ENCODE measurements around the gene WNK1. TPM values are rescaled to one million over a fixed set of nuclear protein-coding genes. Genes with fewer than 3 reads are reported as not detected.
"Not testable (repeated sequence)": the region's sequence is repeated elsewhere in the genome, so short reads cannot be mapped to it uniquely, and the experiment has no call there.

The WNK1 gene
- total RNA-seq, 1 experiment from 2014 or later = 83.3 TPM

DNA sequence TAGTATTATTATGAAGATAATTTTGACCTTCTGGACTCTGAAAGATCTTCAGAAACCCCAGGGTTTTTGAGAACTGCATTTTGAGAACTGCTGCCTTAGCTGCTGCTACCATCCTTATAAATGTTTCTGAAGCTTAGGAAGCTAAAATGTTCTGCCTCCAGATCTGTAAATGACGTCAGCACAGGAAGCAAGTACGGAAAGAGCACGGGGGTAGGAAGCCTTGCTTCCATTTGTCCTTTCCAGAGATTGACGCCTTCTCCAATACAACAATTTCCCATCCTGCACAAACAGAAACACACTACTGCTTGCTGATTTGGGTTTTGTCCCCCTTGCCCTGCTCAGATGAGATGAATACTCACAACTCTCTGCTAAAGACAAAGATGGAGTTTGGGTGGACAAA is 179.2 kb downstream of the WNK1 start:
- DNase-seq = no peak
- Histone ChIP-seq H3K27ac (no peak overlapping the region), H3K27me3 (no peaks in the 10 kb centered on the region), H3K4me3 (no peak overlapping the region), H3K4me1 (no peaks in the 10 kb centered on the region), H3K36me3 (peaks cover 27% of the 10 kb centered on the region), H3K9me3 (replicated peaks) (no peaks in the 10 kb centered on the region)

DNA sequence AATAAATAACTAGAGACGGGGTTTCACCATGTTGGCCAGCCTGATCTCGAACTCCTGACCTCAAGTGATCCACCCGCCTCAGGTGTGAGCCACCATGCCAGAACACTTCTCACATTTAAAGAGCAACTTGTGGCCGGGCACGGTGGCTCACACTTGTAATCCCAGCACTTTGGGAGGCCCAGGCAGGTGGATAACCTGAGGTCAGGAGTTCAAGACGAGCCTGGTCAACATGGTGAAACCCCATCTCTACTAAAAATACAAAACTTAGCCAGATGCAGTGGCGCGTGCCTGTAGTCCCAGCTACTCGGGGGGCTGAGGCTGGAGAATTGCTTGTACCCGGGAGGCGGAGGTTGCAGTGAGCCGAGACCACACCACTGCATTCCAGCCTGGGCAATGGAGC is 183.5 kb downstream of the WNK1 start:
- DNase-seq; H3K4me3 ChIP-seq; H3K27me3 ChIP-seq; H3K9me3 ChIP-seq (replicated peaks); H3K27ac ChIP-seq; H3K4me1 ChIP-seq: not testable (repeated sequence)
- peaks cover 12% of the 10 kb centered on the region for H3K36me3 ChIP-seq

DNA sequence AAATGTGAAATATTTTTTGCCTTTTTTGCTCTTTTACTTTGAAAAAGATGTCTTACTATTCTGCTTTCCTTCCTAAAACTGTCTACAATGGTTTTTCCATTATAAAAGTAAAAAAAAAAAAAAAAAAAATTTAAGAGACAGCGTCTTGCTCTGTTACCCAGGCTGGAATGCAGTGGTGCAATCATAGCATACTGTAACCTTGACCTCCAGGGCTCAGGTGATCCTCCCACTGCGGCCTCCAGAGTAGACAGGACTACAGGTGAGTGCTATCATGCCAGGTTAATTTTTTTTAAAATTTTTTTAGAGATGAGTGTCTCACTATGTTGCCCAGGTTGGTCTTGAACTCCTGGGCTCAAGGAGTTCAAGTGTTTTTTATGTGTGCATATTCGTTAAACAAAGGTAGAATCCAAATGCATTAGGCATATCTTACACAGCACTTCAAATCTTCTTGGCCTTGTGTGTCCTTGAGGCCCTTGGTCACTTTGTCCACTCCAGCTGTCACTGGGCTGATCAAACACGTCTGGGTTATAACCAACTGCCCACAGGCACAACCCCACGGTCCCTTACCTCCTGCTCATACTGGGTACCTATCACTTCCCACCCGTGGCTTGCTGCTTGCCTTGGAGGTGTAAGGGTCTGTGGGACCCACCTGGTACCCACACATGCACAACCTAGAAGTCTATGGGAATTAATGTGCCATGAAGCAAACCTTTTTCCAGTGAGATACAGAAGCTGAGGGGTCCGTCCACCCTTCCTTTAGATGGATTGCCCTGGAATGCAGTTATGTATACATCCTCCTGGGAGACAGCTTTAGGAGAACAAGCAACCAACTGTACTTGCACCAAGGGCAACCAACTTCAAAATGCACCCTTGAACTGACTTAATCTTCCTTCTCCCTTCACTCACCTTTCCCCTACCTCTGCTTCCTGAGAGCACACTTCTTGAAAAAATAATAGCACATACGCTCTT is 184.3 kb downstream of the WNK1 start:
- H3K27ac ChIP-seq = no peak overlapping the region
- H3K36me3 ChIP-seq = peaks cover 11% of the 10 kb centered on the region; the same call in 1 of the 2 replicates
- DNase-seq = no peak
- H3K4me1 ChIP-seq = no peaks in the 10 kb centered on the region
- no peaks in the 10 kb centered on the region for H3K9me3 ChIP-seq (replicated peaks)
- no peak overlapping the region for H3K4me3 ChIP-seq
- H3K27me3 ChIP-seq = no peaks in the 10 kb centered on the region

DNA sequence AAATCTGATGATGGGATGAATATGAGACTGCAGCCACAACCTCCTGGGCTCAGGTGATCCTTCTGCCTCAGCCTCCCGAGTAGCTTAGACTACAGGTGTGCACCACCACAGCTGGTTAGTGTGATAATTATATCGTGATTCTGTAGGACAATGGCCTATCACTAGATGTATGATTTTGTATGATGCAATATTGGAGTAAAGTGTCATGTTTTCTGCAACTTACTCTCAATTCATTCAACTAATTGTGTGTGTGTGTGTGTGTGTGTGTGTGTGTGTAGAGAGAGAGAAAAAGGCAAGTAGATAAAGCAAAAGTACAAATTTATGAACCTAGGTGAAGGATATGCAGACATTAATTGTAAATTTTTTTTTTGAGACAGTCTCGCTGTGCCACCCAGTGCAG is 186.4 kb downstream of the WNK1 start:
- H3K27me3 ChIP-seq = no peaks in the 10 kb centered on the region
- H3K36me3 ChIP-seq = peaks cover 17% of the 10 kb centered on the region
- peaks cover 11% of the 10 kb centered on the region for H3K4me1 ChIP-seq
- no peak for DNase-seq
- no peak overlapping the region for H3K4me3 ChIP-seq
- no peak overlapping the region for H3K27ac ChIP-seq
- no peaks in the 10 kb centered on the region for H3K9me3 ChIP-seq (replicated peaks)

DNA sequence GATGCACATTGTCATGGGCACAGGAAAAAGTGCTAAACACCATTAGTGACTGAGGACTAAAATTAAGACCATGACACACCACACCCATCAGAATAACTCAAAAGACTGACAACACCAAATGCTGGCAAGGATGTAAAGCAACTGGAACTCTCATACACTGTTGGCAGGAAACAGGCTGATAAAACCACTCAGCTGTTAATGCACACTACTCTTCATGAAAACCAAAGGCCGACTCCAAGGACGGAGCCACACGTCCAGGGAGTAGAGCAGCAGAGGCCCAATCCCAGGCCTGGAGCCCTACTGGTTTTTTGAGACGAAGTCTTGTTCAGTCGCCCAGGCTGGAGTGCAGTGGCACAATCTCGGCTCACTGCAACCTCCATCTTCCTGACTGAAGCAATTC is 190.7 kb downstream of the WNK1 start:
- peak; percentile 87 to 96 for DNase-seq
- H3K4me1 ChIP-seq = peaks cover 12% of the 10 kb centered on the region
- H3K36me3 ChIP-seq = peaks cover 14% of the 10 kb centered on the region
- no peaks in the 10 kb centered on the region for H3K27me3 ChIP-seq
- no peak overlapping the region for H3K4me3 ChIP-seq
- peak overlapping the region; percentile 84 for H3K27ac ChIP-seq
- H3K9me3 ChIP-seq (replicated peaks) = no peaks in the 10 kb centered on the region

DNA sequence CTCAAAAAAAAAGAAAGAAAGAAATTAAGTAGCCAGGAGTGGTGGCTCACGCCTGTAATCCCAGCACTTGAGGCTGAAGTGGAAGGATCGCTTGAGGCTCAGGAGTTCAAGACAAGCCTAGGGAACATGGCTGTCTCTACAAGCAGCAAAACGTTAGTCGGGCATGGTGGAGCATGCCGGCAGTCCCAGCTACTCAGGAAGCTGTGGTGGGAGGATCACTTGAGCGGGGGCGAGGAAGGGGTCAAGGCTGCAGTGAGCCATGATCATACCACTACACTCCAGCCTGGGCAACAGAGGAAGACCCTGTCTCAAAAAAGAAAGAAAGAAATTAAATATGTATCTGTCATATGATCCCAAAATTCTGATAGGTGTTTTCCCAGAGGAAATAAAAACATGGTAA is 191.8 kb downstream of the WNK1 start:
- Histone ChIP-seq H3K27me3 (no peaks in the 10 kb centered on the region), H3K4me3 (no peak overlapping the region), H3K4me1 (peaks cover 12% of the 10 kb centered on the region), H3K9me3 (replicated peaks) (no peaks in the 10 kb centered on the region), H3K36me3 (peaks cover 13% of the 10 kb centered on the region), H3K27ac (peak overlapping the region; percentile 84; the same call in 1 of the 2 replicates)
- no peak for DNase-seq

DNA sequence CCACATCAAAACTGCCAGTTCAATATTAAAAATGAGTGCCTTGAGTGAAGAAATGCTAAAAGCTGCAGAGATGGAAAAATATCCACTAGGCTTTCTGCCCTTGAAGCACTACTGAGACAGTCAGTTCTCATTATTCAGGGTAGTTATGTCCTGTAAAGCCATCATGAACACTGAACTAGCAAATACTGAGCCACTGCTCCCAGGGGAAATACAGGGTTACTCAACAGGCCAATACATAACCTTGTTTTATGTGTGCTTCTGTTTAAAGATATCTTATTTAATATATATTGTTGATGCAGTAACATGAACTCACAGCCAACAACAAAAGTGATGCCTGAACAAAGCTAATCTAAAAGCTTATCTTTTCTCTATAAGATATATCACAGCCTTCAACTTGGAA is 193.8 kb downstream of the WNK1 start:
- no peaks in the 10 kb centered on the region for H3K9me3 ChIP-seq (replicated peaks)
- no peak for DNase-seq
- no peak overlapping the region for H3K4me3 ChIP-seq
- H3K27ac ChIP-seq = no peak overlapping the region
- no peaks in the 10 kb centered on the region for H3K27me3 ChIP-seq
- peaks cover 10% of the 10 kb centered on the region for H3K36me3 ChIP-seq
- H3K4me1 ChIP-seq = peaks cover 12% of the 10 kb centered on the region

DNA sequence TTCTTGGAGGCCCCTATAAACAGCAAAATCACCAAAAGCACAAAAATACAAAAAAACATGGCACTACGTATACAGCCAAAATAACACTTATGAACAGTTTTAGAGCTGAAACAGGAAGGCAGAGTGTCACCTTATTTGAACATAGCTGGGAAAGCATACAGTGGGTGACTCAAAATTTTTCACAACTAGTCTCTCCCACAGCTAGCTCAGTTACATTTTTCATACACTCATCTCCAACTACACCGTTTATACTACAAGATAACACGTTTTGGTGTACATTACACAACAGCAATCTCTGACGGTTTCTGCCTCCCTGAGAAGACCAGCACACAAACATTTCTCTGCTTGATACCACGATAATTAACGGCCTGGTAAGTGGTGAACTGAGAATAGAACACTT is 194.3 kb downstream of the WNK1 start:
- Histone ChIP-seq H3K4me1 (peaks cover 12% of the 10 kb centered on the region), H3K27ac (no peak overlapping the region), H3K4me3 (no peak overlapping the region), H3K27me3 (no peaks in the 10 kb centered on the region), H3K9me3 (replicated peaks) (no peaks in the 10 kb centered on the region), H3K36me3 (peaks cover 7% of the 10 kb centered on the region)
- DNase-seq = no peak

DNA sequence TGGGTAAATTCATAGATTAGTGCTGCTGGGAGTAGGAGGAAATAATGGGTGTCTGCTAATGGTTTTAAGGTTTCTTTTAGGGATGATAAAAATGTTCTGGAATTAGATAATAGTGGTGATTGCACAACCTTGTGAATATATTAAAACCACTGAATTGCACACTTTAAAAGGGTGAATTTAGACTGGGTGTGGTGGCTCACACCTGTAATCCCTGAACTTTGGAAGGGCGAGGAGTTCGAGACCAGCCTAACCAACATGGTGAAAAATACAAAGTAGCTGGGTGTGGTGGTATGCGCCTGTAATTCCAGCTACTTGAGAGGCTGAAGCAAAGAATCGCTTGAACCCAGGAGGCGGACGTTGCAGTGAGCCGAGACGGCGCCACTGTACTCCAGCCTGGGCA is 195.9 kb downstream of the WNK1 start:
- Histone ChIP-seq H3K4me1 (peaks cover 7% of the 10 kb centered on the region), H3K36me3 (no peaks in the 10 kb centered on the region), H3K27me3 (no peaks in the 10 kb centered on the region), H3K27ac (no peak overlapping the region), H3K9me3 (replicated peaks) (no peaks in the 10 kb centered on the region), H3K4me3 (peak overlapping the region; percentile 80)
- DNase-seq = no peak

DNA sequence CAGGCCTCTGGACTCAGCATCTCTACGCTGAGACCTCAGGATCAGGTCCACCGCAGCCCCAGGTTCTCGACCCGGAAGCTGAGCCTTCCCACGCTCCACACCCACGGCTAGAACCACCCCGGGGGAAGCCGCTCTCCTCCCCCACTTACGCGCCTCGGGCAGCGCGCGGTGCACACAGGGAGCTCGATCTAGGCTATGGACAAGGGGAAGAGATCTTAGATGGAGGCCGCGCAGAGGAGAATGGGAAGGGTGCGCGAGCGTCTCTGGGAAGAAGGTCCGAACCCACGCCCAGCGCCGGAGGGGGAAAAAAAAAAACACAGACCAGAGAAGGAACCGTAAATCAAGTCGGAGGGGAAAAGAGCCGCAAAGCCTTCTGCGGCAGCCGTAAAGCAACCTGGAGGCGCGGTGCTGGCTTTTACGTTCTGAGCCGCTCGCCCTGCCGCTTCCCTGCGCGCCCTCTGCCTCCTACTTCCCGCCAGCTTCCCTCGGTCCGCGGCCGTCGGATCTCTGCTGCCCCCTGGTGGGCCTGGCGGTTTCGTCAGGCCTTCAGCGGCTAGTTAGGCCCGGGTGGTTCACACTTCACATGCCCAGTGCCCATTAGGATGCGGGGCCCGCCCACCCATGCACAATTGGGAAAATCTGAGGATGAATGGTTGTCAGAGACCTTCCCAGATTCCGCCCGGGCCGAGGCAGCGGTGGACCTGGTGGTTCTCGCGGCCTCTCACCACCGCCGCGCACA is 197.2 kb downstream of the WNK1 start, which contains the start of gene RAD52:
Gene RAD52, minus strand, starts transcription at position 242 of the 739 bp plus-strand sequence. CDS start 16,636 bp downstream, outside the sequence.
- DNase-seq = peak; percentile 98 to 100
- H3K4me1 ChIP-seq = no peaks in the 10 kb centered on the region
- H3K9me3 ChIP-seq (replicated peaks) = no peaks in the 10 kb centered on the region
- H3K4me3 ChIP-seq = peak within 1 kb of the TSS; percentile 80
- no peaks in the 10 kb centered on the region for H3K36me3 ChIP-seq
- H3K27me3 ChIP-seq = no peaks in the 10 kb centered on the region
- peak within 1 kb of the TSS; percentile 78 for H3K27ac ChIP-seq

DNA sequence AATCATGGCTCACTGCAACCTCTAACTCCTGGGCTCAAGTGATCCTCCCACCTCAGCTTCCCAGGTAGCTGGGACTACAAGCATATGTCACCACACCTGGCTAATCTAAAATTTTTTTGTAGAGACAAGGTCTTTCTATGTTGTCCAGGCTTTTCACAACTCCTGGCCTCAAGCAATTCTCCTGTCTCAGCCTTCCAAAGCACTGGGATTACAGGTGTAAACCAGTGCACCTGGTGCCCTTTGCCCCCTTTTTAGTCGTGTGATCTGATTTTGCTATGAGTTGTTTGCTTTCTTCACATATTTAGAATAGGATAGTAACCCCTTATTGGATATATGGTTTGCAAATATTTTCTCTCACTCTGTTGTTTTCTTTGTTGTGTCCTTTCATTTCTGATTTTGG is 198.8 kb downstream of the WNK1 start:
- H3K9me3 ChIP-seq (replicated peaks) = no peaks in the 10 kb centered on the region
- no peak overlapping the region for H3K27ac ChIP-seq
- no peaks in the 10 kb centered on the region for H3K4me1 ChIP-seq
- H3K4me3 ChIP-seq = no peak overlapping the region
- H3K36me3 ChIP-seq = no peaks in the 10 kb centered on the region
- no peak for DNase-seq
- H3K27me3 ChIP-seq = no peaks in the 10 kb centered on the region

DNA sequence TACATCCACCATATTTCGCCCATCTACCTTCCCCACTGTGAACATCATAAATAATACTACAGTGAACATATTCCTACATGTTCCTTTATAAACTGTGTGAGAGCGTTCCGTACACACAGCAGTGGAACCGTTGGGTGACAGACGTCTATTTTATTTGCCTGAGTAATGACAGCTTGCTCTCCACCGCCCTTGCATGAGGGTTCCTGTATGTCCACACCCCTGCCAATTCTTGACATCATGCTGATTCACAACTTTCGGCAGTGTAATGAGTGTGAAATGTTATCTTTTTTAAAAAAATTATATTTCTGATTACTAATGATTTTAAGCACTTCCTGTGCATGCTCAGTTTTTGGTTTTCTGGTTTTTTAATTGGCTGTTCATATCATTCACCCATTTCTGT is 201.4 kb downstream of the WNK1 start:
- H3K36me3 ChIP-seq = no peaks in the 10 kb centered on the region
- DNase-seq = no peak

DNA sequence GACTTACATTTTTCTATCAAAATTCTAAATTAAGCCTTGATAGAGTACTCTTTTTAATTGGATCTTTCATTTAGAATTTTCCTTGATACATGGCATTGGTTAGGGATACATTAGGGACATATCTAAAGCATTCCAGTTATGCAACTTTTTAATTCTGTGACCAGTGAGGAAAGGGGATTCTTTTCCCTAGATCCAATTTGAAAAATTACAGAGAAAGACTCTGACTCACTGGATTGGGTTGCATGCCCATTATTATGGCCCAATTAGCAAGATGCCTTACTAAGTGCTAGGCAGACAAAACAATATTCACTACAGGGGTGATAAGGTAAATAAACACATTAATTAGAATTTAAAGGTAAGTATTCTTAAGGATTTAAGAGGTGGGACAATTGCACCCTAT is 202.4 kb downstream of the WNK1 start:
- Histone ChIP-seq H3K4me1 (no peaks in the 10 kb centered on the region), H3K27me3 (no peaks in the 10 kb centered on the region), H3K36me3 (no peaks in the 10 kb centered on the region), H3K27ac (no peak overlapping the region), H3K4me3 (no peak overlapping the region), H3K9me3 (replicated peaks) (no peaks in the 10 kb centered on the region)
- no peak for DNase-seq

More for the DNA sequence above, 201.4 kb downstream of the WNK1 start:
- Histone ChIP-seq H3K27me3 (no peaks in the 10 kb centered on the region), H3K27ac (no peak overlapping the region), H3K4me3 (no peak overlapping the region), H3K9me3 (replicated peaks) (no peaks in the 10 kb centered on the region), H3K4me1 (no peaks in the 10 kb centered on the region)

DNA sequence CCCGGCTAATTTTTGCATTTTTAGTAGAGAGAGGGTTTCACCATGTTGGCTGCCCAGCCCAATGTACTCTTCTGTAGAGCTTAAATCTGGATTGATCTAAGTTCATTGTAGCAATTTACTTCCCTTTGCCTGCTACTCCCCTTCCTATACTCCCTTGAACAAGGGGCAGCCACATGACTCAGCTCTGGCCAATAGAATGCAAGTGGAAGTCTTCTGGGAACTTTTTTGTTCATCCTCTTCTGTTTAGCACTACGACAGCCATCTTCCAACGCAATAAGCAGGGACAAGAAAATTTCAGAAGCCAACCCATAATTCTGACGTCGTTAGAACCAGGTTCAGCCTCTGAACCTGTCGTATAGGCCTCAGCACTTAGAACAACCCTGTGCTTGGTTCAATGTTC is 203.6 kb downstream of the WNK1 start:
- no peak for DNase-seq
- Histone ChIP-seq H3K4me3 (no peak overlapping the region), H3K27ac (no peak overlapping the region), H3K4me1 (no peaks in the 10 kb centered on the region), H3K36me3 (no peaks in the 10 kb centered on the region), H3K27me3 (no peaks in the 10 kb centered on the region), H3K9me3 (replicated peaks) (no peaks in the 10 kb centered on the region)

DNA sequence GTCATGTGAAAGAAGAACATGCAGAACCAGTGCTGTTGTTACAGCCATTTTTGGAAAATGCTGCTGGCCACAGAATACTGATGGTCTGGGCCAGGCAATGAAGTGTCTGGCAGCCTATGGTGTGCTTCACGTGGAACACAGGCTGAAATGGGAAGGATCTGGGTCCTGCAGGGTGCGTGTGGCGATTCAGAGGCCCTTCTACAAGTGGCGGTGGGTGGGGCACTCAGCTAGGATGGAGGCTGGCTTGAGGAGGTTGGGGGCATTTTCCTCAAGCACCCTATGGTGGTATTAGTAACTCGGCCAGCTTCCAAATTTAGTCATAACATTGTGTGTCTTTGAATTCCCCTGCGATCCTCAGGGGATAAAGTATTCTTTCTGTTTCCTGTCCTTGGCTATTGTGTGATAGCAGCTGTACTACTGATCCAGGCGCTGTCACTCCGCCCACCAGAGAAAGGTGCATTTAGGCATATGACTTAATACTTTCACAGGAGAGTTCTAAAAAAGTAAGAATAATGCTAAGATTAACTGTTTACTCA is 206.3 kb downstream of the WNK1 start:
- Histone ChIP-seq H3K36me3 (no peaks in the 10 kb centered on the region), H3K4me1 (no peaks in the 10 kb centered on the region), H3K27ac (no peak overlapping the region), H3K9me3 (replicated peaks) (no peaks in the 10 kb centered on the region), H3K4me3 (peak overlapping the region; percentile 25), H3K27me3 (no peaks in the 10 kb centered on the region)
- peak; percentile 52 to 64 for DNase-seq

Measured in SJCRH30 (cell line).